ENCODE data around the gene VIPR1. TPM values are rescaled to one million over a fixed set of nuclear protein-coding genes. Genes with fewer than 3 reads are reported as not detected.

The VIPR1 gene
- total RNA-seq, 2 donors from 2014 or later = 31.0 to 48.7 TPM

GRCh38 chr3:42511736-42512135, 9.3 kb downstream of the VIPR1 start:
- H3K27me3 ChIP-seq (replicated peaks; ENCODE audit: insufficient read depth) = no peaks in the 10 kb centered on the region
- H3K27ac ChIP-seq = no peak overlapping the region
- TF ChIP-seq CTCF (IDR thresholded peaks at IDR 0.05) = no peak
- ATAC-seq (ENCODE audit: insufficient number of reproducible peaks, low FRiP score, low read depth) (no peak), DNase-seq (ENCODE audit: low spot score) (no peak)
- H3K36me3 ChIP-seq = no peaks in the 10 kb centered on the region
- H3K4me1 ChIP-seq (ENCODE audit: control insufficient read depth in 1 of 2, low read depth in 2 of 2) = peaks cover 13 to 61% of the 10 kb centered on the region in 2 donors
- H3K4me3 ChIP-seq = no peak overlapping the region
- no peaks in the 10 kb centered on the region for H3K9me3 ChIP-seq

GRCh38 chr3:42513121-42513520, 10.7 kb downstream of the VIPR1 start:
- Histone ChIP-seq H3K36me3 (no peaks in the 10 kb centered on the region), H3K27ac (peak overlapping the region; percentile 55 to 63), H3K4me1 (ENCODE audit: control insufficient read depth in 1 of 2, low read depth in 2 of 2) (peaks cover 17 to 70% of the 10 kb centered on the region in 2 donors), H3K4me3 (no peak overlapping the region), H3K27me3 (replicated peaks; ENCODE audit: insufficient read depth) (no peaks in the 10 kb centered on the region), H3K9me3 (no peaks in the 10 kb centered on the region)
- TF ChIP-seq CTCF (IDR thresholded peaks at IDR 0.05) = no peak
- DNase-seq (ENCODE audit: low spot score) = no peak
- no peak for ATAC-seq (ENCODE audit: insufficient number of reproducible peaks, low FRiP score, low read depth)

GRCh38 chr3:42513521-42513920, 11.1 kb downstream of the VIPR1 start:
- peaks cover 17 to 70% of the 10 kb centered on the region in 2 donors for H3K4me1 ChIP-seq (ENCODE audit: control insufficient read depth in 1 of 2, low read depth in 2 of 2)
- H3K27me3 ChIP-seq (replicated peaks; ENCODE audit: insufficient read depth) = no peaks in the 10 kb centered on the region
- H3K4me3 ChIP-seq = no peak overlapping the region
- ATAC-seq (ENCODE audit: insufficient number of reproducible peaks, low FRiP score, low read depth) (no peak), DNase-seq (ENCODE audit: low spot score) (no peak)
- no peak for TF ChIP-seq CTCF (IDR thresholded peaks at IDR 0.05)
- peak overlapping the region; percentile 55 to 63 for H3K27ac ChIP-seq
- H3K36me3 ChIP-seq = no peaks in the 10 kb centered on the region
- H3K9me3 ChIP-seq = no peaks in the 10 kb centered on the region

- ATAC-seq (ENCODE audit: insufficient number of reproducible peaks, low FRiP score, low read depth) = no peak
- no peak for TF ChIP-seq CTCF (IDR thresholded peaks at IDR 0.05)
- no peaks in the 10 kb centered on the region for H3K27me3 ChIP-seq (replicated peaks; ENCODE audit: insufficient read depth)
These were observed 12.4 kb downstream of the VIPR1 start for GRCh38 chr3:42514876-42515275.

GRCh38 chr3:42515391-42515916, 13.0 kb downstream of the VIPR1 start:
- Histone ChIP-seq H3K9me3 (no peaks in the 10 kb centered on the region), H3K27ac (peak overlapping the region; percentile 75 to 87), H3K36me3 (no peaks in the 10 kb centered on the region), H3K4me3 (no peak overlapping the region), H3K4me1 (ENCODE audit: control insufficient read depth in 1 of 2, low read depth in 2 of 2) (peaks cover 17 to 70% of the 10 kb centered on the region in 2 donors), H3K27me3 (replicated peaks; ENCODE audit: insufficient read depth) (no peaks in the 10 kb centered on the region)
- ATAC-seq (ENCODE audit: insufficient number of reproducible peaks, low FRiP score, low read depth) = peak; percentile 61
- no peak for DNase-seq (ENCODE audit: low spot score)
- no peak for TF ChIP-seq CTCF (IDR thresholded peaks at IDR 0.05)

More at GRCh38 chr3:42514876-42515275, 12.4 kb downstream of the VIPR1 start:
- Histone ChIP-seq H3K4me3 (no peak overlapping the region), H3K36me3 (no peaks in the 10 kb centered on the region), H3K27ac (peak overlapping the region; percentile 75 to 87), H3K4me1 (ENCODE audit: control insufficient read depth in 1 of 2, low read depth in 2 of 2) (peaks cover 17 to 70% of the 10 kb centered on the region in 2 donors), H3K9me3 (no peaks in the 10 kb centered on the region)
- no peak for DNase-seq (ENCODE audit: low spot score)

Data from thoracic aorta (tissue), 2 donors.